Measurements from ENCODE around the gene ARFIP2.

ARFIP2 gene

GRCh38 chr11:6481924-6482275, 769 bp upstream of the ARFIP2 start:
- no peak for DNase-seq

- no peak for DNase-seq
Measured at GRCh38 chr11:6480299-6480914, 724 bp downstream of the ARFIP2 start.

- DNase-seq, result no peak
Measured at GRCh38 chr11:6476571-6476970, 4.6 kb downstream of the ARFIP2 start.

GRCh38 chr11:6475936-6476335, 5.2 kb downstream of the ARFIP2 start:
- DNase-seq, result no peak

GRCh38 chr11:6474806-6475500, 6.2 kb downstream of the ARFIP2 start:
- DNase-seq, result no peak

- peak; percentile 36 for DNase-seq
Measured at GRCh38 chr11:6474413-6474792, 6.7 kb downstream of the ARFIP2 start.

GRCh38 chr11:6473451-6474412, 7.4 kb downstream of the ARFIP2 start, which contains the start of gene TRIM3:
Gene TRIM3, minus strand, starts transcription at chr11:6473941. Its CDS starts 8,246 bp downstream, at chr11:6465695.
- DNase-seq, result peak; percentile 97

- no peak for DNase-seq
Measured at GRCh38 chr11:6472934-6473333, 8.2 kb downstream of the ARFIP2 start.

- DNase-seq, result no peak
Measured at GRCh38 chr11:6469599-6469998, 11.5 kb downstream of the ARFIP2 start.

- DNase-seq, result peak; percentile 93
Measured at GRCh38 chr11:6468712-6469495, 12.2 kb downstream of the ARFIP2 start.

- DNase-seq, result no peak
Measured at GRCh38 chr11:6459099-6459450, 22.1 kb downstream of the ARFIP2 start.

- no peak for DNase-seq
Measured at GRCh38 chr11:6458352-6459098, 22.6 kb downstream of the ARFIP2 start.

- DNase-seq, result no peak
Measured at GRCh38 chr11:6457581-6458320, 23.4 kb downstream of the ARFIP2 start.

GRCh38 chr11:6456361-6457073, 24.6 kb downstream of the ARFIP2 start:
- DNase-seq, result no peak

- DNase-seq, result no peak
Measured at GRCh38 chr11:6455070-6455469, 26.1 kb downstream of the ARFIP2 start.

GRCh38 chr11:6453152-6453551, 28.0 kb downstream of the ARFIP2 start:
- no peak for DNase-seq

- DNase-seq, result no peak
Measured at GRCh38 chr11:6452219-6452618, 28.9 kb downstream of the ARFIP2 start.

GRCh38 chr11:6448574-6448973, 32.6 kb downstream of the ARFIP2 start:
- DNase-seq, result no peak

GRCh38 chr11:6443269-6444003, 37.7 kb downstream of the ARFIP2 start:
- DNase-seq, result no peak

- DNase-seq, result no peak
Measured at GRCh38 chr11:6442441-6442840, 38.7 kb downstream of the ARFIP2 start.

All from left hindlimb (tissue), 1 donor.